SHP77 (cell line): ENCODE data around the gene ANKMY2.
A peak's percentile ranks its signal among the peaks of the same experiment; 100 is the strongest.
"Not testable (repeated sequence)": the region's sequence is repeated elsewhere in the genome, so short reads cannot be mapped to it uniquely, and the experiment has no call there.

Experiments
- DNase-seq, 2 experiments: peaks; one replicate each; lab custom pipeline; 2025; lab: John Stamatoyannopoulos, UW

The ANKMY2 gene

GRCh38 chr7:16645593-16646471 is at the start of gene ANKMY2, which contains the start of gene BZW2:
ANKMY2 (minus strand) TSS chr7:16645754; CDS start chr7:16645573, 181 bp downstream.
BZW2 (plus strand) TSS chr7:16646181; CDS start chr7:16665444, 19,263 bp downstream.
- peak; percentile 95 to 99 for DNase-seq

- no peak for DNase-seq
Measured at GRCh38 chr7:16694806-16695205, 49.3 kb upstream of the ANKMY2 start.

GRCh38 chr7:16693601-16694318 is 48.2 kb upstream of the ANKMY2 start:
- DNase-seq = no peak

GRCh38 chr7:16691241-16691640 is 45.7 kb upstream of the ANKMY2 start:
- DNase-seq = no peak

GRCh38 chr7:16688249-16688648 is 42.7 kb upstream of the ANKMY2 start:
- no peak for DNase-seq

- no peak for DNase-seq
Measured at GRCh38 chr7:16685535-16685934, 40.0 kb upstream of the ANKMY2 start.

- no peak for DNase-seq
Measured at GRCh38 chr7:16684935-16685334, 39.4 kb upstream of the ANKMY2 start.

- not testable (repeated sequence) for DNase-seq
Measured at GRCh38 chr7:16678645-16679566, 33.4 kb upstream of the ANKMY2 start.

- DNase-seq = no peak
Measured at GRCh38 chr7:16677978-16678494, 32.5 kb upstream of the ANKMY2 start.

- DNase-seq = no peak
Measured at GRCh38 chr7:16675277-16675676, 29.7 kb upstream of the ANKMY2 start.

- no peak for DNase-seq
Measured at GRCh38 chr7:16671811-16672210, 26.3 kb upstream of the ANKMY2 start.

- DNase-seq = no peak
Measured at GRCh38 chr7:16670731-16671344, 25.3 kb upstream of the ANKMY2 start.

- DNase-seq = no peak
Measured at GRCh38 chr7:16670021-16670420, 24.5 kb upstream of the ANKMY2 start.

- DNase-seq = no peak
Measured at GRCh38 chr7:16669581-16669980, 24.0 kb upstream of the ANKMY2 start.

- DNase-seq = no peak
Measured at GRCh38 chr7:16668978-16669377, 23.4 kb upstream of the ANKMY2 start.

GRCh38 chr7:16668049-16668858 is 22.7 kb upstream of the ANKMY2 start:
- no peak for DNase-seq

GRCh38 chr7:16667355-16667754 is 21.8 kb upstream of the ANKMY2 start:
- DNase-seq = no peak

GRCh38 chr7:16661924-16662323 is 16.4 kb upstream of the ANKMY2 start:
- no peak for DNase-seq

- DNase-seq = no peak
Measured at GRCh38 chr7:16660702-16661464, 15.3 kb upstream of the ANKMY2 start.
